Erythroblast (primary cell): ENCODE results near the gene FMN2.

ENCODE experiments used
- DNase-seq, 2 experiments: peaks; one replicate each; lab custom pipeline; 2025; lab: John Stamatoyannopoulos, UW
- GATA1 ChIP-seq: IDR thresholded peaks from 2 replicates; pipeline ENCODE4 v1.6.1; 2011; ENCODE audit warnings: low read depth, mild to moderate bottlenecking, control low read depth, low read length, moderate library complexity
- POLR2A ChIP-seq: IDR thresholded peaks from 2 replicates; pipeline ENCODE4 v1.6.1; 2011; ENCODE audit warnings: mild to moderate bottlenecking, low read length

FMN2 gene

GRCh38 chr1:240350910-240351331 is 259.2 kb downstream of the FMN2 start:
- DNase-seq: no peak
- no peak for TF ChIP-seq GATA1
- no peak for TF ChIP-seq POLR2A

GRCh38 chr1:240351690-240352089 is 260.0 kb downstream of the FMN2 start:
- TF ChIP-seq POLR2A (no peak), GATA1 (no peak)
- DNase-seq: no peak

GRCh38 chr1:240352769-240353168 is 261.1 kb downstream of the FMN2 start:
- no peak for DNase-seq
- TF ChIP-seq GATA1 (no peak), POLR2A (no peak)

- TF ChIP-seq POLR2A (no peak), GATA1 (no peak)
- no peak for DNase-seq
Measured at GRCh38 chr1:240356568-240356967, 264.9 kb downstream of the FMN2 start.

- TF ChIP-seq POLR2A: no peak
- no peak for TF ChIP-seq GATA1
Measured at GRCh38 chr1:240362046-240362445, 270.4 kb downstream of the FMN2 start.

GRCh38 chr1:240362826-240363225 is 271.1 kb downstream of the FMN2 start:
- no peak for DNase-seq

More at GRCh38 chr1:240362046-240362445, 270.4 kb downstream of the FMN2 start:
- no peak for DNase-seq

GRCh38 chr1:240363315-240363714 is 271.6 kb downstream of the FMN2 start:
- TF ChIP-seq GATA1 (no peak), POLR2A (no peak)
- DNase-seq: no peak

More at GRCh38 chr1:240362826-240363225, 271.1 kb downstream of the FMN2 start:
- TF ChIP-seq POLR2A: no peak

- no peak for DNase-seq
- no peak for TF ChIP-seq GATA1
- no peak for TF ChIP-seq POLR2A
Measured at GRCh38 chr1:240363914-240364313, 272.2 kb downstream of the FMN2 start.

GRCh38 chr1:240366636-240367035 is 275.0 kb downstream of the FMN2 start:
- TF ChIP-seq GATA1: no peak
- TF ChIP-seq POLR2A: no peak

GRCh38 chr1:240385551-240385950 is 293.9 kb downstream of the FMN2 start:
- no peak for TF ChIP-seq GATA1
- no peak for TF ChIP-seq POLR2A
- DNase-seq: no peak

More at GRCh38 chr1:240366636-240367035, 275.0 kb downstream of the FMN2 start:
- no peak for DNase-seq

GRCh38 chr1:240385985-240386978 is 294.6 kb downstream of the FMN2 start:
- TF ChIP-seq GATA1 (no peak), POLR2A (no peak)
- no peak for DNase-seq

GRCh38 chr1:240387051-240387450 is 295.4 kb downstream of the FMN2 start:
- no peak for TF ChIP-seq POLR2A
- no peak for TF ChIP-seq GATA1

GRCh38 chr1:240391660-240392260 is 300.1 kb downstream of the FMN2 start:
- TF ChIP-seq POLR2A (no peak), GATA1 (no peak)
- no peak for DNase-seq

More at GRCh38 chr1:240387051-240387450, 295.4 kb downstream of the FMN2 start:
- DNase-seq: no peak

- TF ChIP-seq POLR2A: no peak
- TF ChIP-seq GATA1: no peak
Measured at GRCh38 chr1:240394353-240394752, 302.7 kb downstream of the FMN2 start.

GRCh38 chr1:240395336-240395735 is 303.7 kb downstream of the FMN2 start:
- DNase-seq: no peak
- TF ChIP-seq GATA1: no peak
- no peak for TF ChIP-seq POLR2A

More at GRCh38 chr1:240394353-240394752, 302.7 kb downstream of the FMN2 start:
- no peak for DNase-seq
